ENCODE results near the gene MTFMT.
A peak's percentile ranks its signal among the peaks of the same experiment; 100 is the strongest.
"Not testable (repeated sequence)": the region's sequence is repeated elsewhere in the genome, so short reads cannot be mapped to it uniquely, and the experiment has no call there.

MTFMT gene

DNA sequence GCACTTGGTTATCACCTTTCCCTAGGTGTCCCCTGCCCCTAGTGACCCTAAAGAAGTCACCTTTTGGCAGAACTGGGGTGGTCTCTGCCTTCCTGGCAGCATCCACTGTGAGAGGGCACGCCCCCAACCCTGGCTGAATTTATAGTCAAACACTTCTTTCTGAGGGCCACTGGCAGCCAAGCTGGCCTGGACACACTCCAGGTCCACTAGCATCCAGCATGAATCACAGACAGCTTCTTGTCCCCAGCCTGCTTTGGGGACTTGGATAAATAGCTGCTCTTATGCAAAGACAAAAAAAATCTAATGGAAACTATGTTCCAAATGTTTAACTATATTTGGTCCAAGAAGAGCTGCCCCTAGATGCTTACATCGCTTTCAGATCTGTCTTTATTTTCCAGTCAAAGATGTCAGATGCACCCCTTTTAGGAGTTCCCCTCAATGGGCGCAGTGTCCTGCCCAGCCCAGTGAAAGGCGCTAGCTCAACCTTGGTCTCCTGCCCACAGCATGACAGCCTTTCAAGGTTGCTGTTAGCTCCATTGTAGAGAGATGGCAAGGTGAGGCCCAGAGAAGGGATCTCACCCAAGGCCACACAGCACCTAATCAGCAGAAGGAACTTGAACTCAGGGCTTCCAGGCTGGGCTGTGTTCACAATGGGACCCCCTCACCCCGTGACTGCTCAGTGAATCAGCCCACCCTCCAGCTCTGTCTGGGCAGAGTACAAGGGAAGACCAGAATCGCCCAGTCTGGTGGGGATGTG lies 31.4 kb upstream of the MTFMT start:
- no peak for DNase-seq (ENCODE audit: low read depth in 2 of 2)

GRCh38 chr15:65059931-65060596 lies 30.6 kb upstream of the MTFMT start:
- no peak for DNase-seq (ENCODE audit: low read depth in 2 of 2)

DNA sequence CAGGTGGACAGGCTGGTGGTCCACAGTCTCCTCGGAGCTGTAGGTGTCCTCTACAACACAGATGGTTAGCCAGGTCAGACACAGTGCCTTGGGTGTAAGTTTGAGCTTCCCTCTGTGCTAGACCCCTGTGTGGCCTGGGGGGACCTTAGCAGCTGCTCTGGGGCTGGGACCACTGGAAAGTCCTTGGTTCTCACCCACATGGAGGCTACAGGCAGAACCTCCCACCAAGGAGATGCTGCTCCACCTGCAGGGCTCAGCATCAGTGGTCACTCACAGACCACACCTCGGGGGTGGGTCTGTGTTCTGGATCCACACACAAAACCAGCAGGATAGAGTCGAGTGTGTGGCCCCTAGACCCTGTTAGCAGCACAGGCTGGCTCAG lies 29.9 kb upstream of the MTFMT start:
- no peak for DNase-seq (ENCODE audit: low read depth in 2 of 2)

GRCh38 chr15:65058394-65059368 lies 29.2 kb upstream of the MTFMT start:
- DNase-seq (ENCODE audit: low read depth in 2 of 2): no peak

GRCh38 chr15:65057549-65057940 lies 28.1 kb upstream of the MTFMT start:
- DNase-seq (ENCODE audit: low read depth in 2 of 2): no peak

DNA sequence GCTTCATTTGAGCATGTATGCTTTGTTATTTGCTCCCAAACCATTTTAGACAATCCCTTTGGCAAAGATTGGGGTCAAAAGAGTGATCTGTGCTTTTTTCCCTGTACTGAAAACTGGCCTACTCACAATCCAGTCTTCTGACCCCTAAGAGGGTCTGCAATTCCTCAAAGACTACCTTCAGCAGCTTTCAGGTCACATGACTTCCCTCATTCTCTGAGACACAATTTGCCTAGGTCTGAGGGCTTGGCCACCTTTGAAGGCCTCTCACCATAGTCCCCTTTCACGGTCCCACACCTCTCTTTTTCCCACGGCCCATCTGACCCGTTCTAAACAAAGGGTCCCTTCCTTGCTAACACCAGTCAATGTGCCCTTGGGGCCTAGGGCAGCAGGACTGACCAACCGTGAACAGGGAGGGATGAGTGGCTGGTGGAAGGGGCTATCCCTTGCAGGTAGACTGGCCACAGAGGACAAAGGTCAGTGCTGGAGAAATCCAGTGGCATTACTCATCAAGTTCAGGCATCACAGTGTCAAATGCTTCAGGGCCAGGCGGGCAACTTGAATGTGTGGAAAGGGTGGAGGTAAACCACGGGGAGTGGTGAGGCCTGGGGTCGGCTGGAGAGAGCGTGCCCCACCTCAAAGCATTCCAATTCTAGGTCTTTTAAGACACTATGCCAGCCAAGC lies 27.6 kb upstream of the MTFMT start:
- no peak for DNase-seq (ENCODE audit: low read depth in 2 of 2)

DNA sequence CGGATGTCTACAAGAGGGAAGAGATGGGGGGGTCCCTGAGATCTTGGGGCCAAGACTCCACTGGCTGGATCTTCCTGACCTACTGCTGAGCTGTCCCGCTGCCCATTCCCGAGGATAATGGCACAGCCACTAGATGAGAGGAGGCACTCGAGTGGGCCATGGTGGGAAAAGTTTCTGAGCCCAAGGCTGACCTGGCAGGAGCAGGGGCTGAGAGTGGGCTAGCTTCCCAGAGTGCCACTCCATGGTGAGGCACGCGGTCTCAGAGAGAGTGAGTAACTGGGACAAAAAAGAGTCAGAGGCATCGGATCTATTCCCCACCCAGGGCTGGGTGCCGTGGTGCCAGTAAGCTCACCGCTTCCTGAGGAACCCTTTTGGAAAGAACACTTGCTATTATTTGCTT lies 26.7 kb upstream of the MTFMT start:
- DNase-seq (ENCODE audit: low read depth in 2 of 2): no peak

- DNase-seq (ENCODE audit: low read depth in 2 of 2): no peak
Observed at GRCh38 chr15:65055201-65055870, 25.9 kb upstream of the MTFMT start.

GRCh38 chr15:65054333-65055200 lies 25.1 kb upstream of the MTFMT start:
- DNase-seq (ENCODE audit: low read depth in 2 of 2): peak in 1 of 2 donors; percentile 26

- no peak for DNase-seq (ENCODE audit: low read depth in 2 of 2)
Observed at GRCh38 chr15:65052956-65053355, 23.5 kb upstream of the MTFMT start.

DNA sequence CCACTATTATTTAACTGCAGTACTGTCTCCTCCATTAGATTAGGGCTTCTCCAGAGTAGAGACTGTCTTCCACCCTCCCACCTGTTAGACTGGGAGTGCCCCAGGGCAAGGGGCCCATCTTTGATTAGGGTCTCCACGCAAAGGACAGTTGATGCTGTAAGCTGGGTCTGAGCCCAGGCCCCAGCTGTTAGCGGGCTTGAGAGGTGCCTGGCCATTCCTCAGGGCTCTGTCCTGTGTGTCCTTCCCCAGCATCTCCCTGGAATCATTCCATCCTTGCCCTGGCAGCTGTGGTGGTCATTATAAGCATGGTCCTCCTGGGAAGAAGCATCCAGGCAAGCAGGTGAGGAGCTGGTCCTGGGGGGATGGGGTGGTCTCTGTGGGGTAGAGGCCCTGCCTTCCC lies 21.8 kb upstream of the MTFMT start:
- no peak for DNase-seq (ENCODE audit: low read depth in 2 of 2)

GRCh38 chr15:65050270-65050669 lies 20.8 kb upstream of the MTFMT start:
- no peak for DNase-seq (ENCODE audit: low read depth in 2 of 2)

DNA sequence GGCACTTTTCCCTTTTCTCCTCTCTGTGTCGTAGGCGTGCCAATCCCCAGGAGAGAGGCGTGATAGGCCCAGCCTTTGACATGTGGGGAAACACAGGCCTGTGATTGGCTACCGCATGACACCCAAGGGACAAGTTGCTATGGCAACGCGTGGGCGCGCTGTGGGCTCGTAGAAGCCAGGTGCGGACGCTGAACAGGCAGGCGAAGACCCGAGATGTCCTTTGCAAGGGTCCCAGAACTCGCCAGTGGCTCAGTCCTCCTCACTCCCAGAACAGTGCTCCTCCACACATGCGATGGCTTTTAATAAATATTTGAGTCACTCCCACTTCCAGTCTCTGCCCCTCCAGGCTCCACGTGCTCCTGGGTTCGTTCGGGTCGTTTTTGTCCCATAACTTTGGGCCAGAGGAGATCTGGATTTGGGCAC lies 20.0 kb upstream of the MTFMT start:
- peak; percentile 73 to 84 for DNase-seq (ENCODE audit: low read depth in 2 of 2)

DNA sequence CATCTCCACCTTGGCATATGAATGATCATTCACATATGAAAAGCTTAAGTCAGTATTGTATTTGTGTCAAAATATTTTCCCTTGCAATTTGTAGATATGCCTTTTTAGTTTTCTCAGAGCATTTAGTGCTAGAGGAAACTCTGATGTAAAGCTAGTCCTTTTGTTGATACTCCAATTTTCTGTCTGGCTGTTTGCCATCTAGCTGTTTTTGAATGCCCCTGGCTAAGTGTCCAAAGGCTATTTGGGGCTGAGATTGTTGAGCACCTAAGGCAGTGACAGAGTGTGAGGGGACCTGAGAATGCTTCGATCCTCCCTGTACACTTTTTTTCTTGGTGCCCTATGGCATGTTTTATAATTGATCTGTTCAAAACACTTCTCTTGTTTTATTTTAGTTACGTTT lies 18.8 kb upstream of the MTFMT start:
- DNase-seq (ENCODE audit: low read depth in 2 of 2): no peak

DNA sequence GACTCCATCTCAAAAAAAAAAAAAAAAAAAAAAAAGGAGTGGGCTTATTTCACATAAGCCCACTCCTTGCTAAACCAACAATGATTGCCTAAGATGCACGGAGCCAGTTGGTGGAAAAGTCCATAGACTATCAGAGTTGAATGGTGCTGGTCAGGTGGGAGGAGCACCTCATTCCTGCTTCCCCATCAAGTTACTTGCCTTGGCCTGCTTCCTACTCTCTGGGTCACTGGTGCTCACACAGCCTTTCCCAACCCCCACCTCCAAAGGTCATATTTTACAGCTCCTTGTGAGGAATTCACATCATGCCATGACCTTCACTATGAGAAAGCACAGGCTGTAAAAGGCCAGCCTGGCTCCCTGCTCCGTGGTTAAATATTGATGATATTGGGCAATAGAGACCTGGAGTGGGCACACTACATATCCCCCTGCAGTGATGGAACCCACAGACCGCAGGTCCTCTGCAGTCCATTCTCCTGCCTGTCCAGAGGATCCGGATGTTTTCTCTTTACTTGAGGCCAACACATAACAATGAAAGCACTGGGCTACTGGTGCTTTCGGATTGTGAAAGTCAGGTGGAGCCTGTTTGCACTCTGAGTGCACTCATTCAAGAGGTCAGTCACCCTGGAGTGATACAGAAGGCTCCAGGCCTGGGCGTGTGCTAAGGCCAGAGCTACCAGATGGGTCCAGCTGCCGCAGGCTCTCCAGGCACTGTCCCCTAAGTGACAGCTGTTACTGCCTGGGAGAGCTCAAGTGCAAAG lies 15.5 kb upstream of the MTFMT start, which contains the start of gene SLC51B:
SLC51B (plus strand) TSS at position 664 of the 758 bp plus-strand sequence. CDS start 4,618 bp downstream, outside the sequence.
- DNase-seq (ENCODE audit: low read depth in 2 of 2): no peak

GRCh38 chr15:65044218-65044617 lies 14.8 kb upstream of the MTFMT start:
- DNase-seq (ENCODE audit: low read depth in 2 of 2): not testable (repeated sequence)

DNA sequence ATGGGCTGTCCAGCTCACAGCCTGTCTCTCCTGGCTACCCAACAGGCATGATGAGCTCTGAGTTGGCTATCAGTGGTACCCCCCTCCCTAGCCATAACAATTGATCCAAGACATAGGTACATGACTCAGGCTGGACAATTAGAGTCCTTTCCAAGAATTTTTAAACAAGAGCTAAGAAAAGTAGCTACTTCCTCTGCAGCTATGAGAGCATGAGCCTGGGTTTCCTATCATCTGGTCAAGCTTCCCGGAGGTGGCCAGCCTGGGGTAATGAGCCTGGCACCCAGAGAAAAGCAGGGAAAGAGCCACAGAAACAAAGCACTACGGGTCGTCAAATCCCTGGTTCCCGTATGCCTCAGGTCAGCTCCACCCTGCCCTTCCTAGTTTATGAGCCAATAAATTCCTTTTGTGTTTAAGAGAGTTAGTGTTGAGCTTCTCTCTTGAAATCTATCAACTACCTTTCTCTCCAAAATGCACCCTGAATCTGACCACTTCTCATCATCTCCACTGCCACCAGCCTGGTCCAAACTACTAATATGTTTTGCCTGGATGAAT lies 13.4 kb upstream of the MTFMT start:
- no peak for DNase-seq (ENCODE audit: low read depth in 2 of 2)

GRCh38 chr15:65041787-65042186 lies 12.3 kb upstream of the MTFMT start:
- DNase-seq (ENCODE audit: low read depth in 2 of 2): no peak

GRCh38 chr15:65040461-65040860 lies 11.0 kb upstream of the MTFMT start:
- DNase-seq (ENCODE audit: low read depth in 2 of 2): no peak

All from activated CD8-positive, alpha-beta memory T cell treated with anti-CD3 and anti-CD28 coated beads for 4 hours (primary cell).